HepG2 (cell line): ENCODE data around the gene SSH3.

Experiments used
- CTCF ChIP-seq: sonication (generic); formaldehyde crosslinking; IDR thresholded peaks from 2 replicates; pipeline ENCODE4 v1.5.0; 2020; ENCODE audit warnings: mild to moderate bottlenecking, missing genetic modification reagents, moderate library complexity
- EZH2 ChIP-seq: conservative IDR thresholded peaks from 2 replicates; pipeline ENCODE4 v1.6.1; 2012; ENCODE audit warnings: mild to moderate bottlenecking, low read depth, low read length, moderate library complexity
- MAFF ChIP-seq: IDR thresholded peaks from 2 replicates; pipeline ENCODE4 v1.6.1; 2011; ENCODE audit warnings: low read depth, low read length, improper control_type of control experiment
- NFIC ChIP-seq: IDR thresholded peaks from 2 replicates; pipeline ENCODE4 v1.6.1; 2012; ENCODE audit warnings: mild to moderate bottlenecking, low read length, inconsistent platforms
- SNAI1 ChIP-seq: sonication (generic); formaldehyde crosslinking; IDR thresholded peaks from 2 replicates; pipeline ENCODE4 v1.5.0; 2020; ENCODE audit warnings: mild to moderate bottlenecking, missing genetic modification reagents, borderline replicate concordance
- SNRNP70 ChIP-seq: fragments of 200-400 bp; formaldehyde crosslinking; IDR thresholded peaks from 2 replicates; pipeline ENCODE4 v1.6.1; 2017; ENCODE audit warnings: mild to moderate bottlenecking, low read depth, low read length, moderate library complexity
- ZNF431 ChIP-seq: sonication (generic); formaldehyde crosslinking; IDR thresholded peaks from 2 replicates; pipeline ENCODE4 v1.9.0; 2022; ENCODE audit warnings: missing genetic modification reagents, low read depth, mild to moderate bottlenecking, borderline replicate concordance

DNA sequence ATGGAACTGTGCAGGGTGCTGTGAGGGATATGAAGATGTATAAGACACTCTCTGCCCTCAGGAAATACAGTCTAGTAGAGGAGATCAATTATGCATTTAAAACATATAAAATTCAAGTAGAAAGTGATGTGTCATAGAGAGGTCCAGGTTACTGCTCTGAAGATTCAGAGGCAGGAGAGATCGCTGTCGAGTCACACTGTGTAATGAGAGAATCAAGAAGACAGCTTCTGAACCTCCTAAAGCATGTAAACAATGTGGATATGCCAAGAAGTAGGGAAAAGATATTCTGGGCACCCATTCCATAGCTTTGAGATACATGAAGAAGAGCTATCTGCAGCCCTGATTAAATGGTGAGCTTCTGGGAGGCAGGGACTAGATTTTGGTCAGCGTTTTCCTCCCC is 16.7 kb downstream of the SSH3 start:
- TF ChIP-seq NFIC (no peak), SNRNP70 (no peak), EZH2 (no peak), SNAI1 (no peak), CTCF (no peak), MAFF (no peak), ZNF431 (no peak)
